ENCODE measurements around the gene BMP6. TPM values are rescaled to one million over a fixed set of nuclear protein-coding genes. Genes with fewer than 3 reads are reported as not detected.
A peak's percentile ranks its signal among the peaks of the same experiment; 100 is the strongest.

BMP6 gene
- 10.0 TPM for total RNA-seq
- 5.0 TPM for polyA plus RNA-seq (ENCODE audit: insufficient read depth, low read depth, low replicate concordance)
- long read RNA-seq, donor 1, result 0 reads
- long read RNA-seq, donor 2, result 0 reads
- long read RNA-seq, donor 3, result 0 reads
- long read RNA-seq, donor 4, partial matches to known transcripts, result 0 of 1 reads
- long read RNA-seq, donor 4, other reads (novel, unspliced or antisense), result 0 of 1 reads
- long read RNA-seq, donor 5, result 0 reads
- long read RNA-seq, donor 6, result 0 reads
- long read RNA-seq, donor 7, transcript BMP6-201 (7 exons, 2,780 nt), result major isoform, 19 of 24 reads
- long read RNA-seq, donor 7, partial matches to known transcripts, result 0 of 24 reads
- long read RNA-seq, donor 7, other reads (novel, unspliced or antisense), result 5 of 24 reads
- long read RNA-seq, donor 8, result 0 reads
- long read RNA-seq, donor 9, partial matches to known transcripts, result 0 of 1 reads
- long read RNA-seq, donor 9, other reads (novel, unspliced or antisense), result 0 of 1 reads
- long read RNA-seq, donor 10, partial matches to known transcripts, result 55 of 56 reads
- long read RNA-seq, donor 10, other reads (novel, unspliced or antisense), result 0 of 56 reads

GRCh38 chr6:7725849-7726415, at the start of gene BMP6:
Gene BMP6 (plus strand): TSS chr6:7726099. CDS start chr6:7726956, 857 bp downstream.
- no peaks in the 10 kb centered on the region for H3K36me3 ChIP-seq (ENCODE audit: control insufficient read depth in 2 of 3, insufficient read depth in 3 of 3, low read length in 3 of 3)
- H3K9me3 ChIP-seq (ENCODE audit: control insufficient read depth in 2 of 3, insufficient read depth in 1 of 3, low read length in 3 of 3), result no peaks in the 10 kb centered on the region
- H3K27me3 ChIP-seq (ENCODE audit: control insufficient read depth, insufficient read depth, low read length), result peaks cover 19% of the 10 kb centered on the region
- H3K9ac ChIP-seq (ENCODE audit: low read length in 3 of 3), result peak within 1 kb of the TSS in 1 of 3 donors; percentile 19
- intact Hi-C loops (cut with DNase I), result no loop called here
- H3K4me3 ChIP-seq (ENCODE audit: low read length in 3 of 3), result peak within 1 kb of the TSS; percentile 37 to 67 (median 44)
- H3K27ac ChIP-seq (ENCODE audit: low read depth in 2 of 2, low read length in 2 of 2), result no peak within 1 kb of the TSS
- H3K4me1 ChIP-seq (ENCODE audit: control insufficient read depth in 2 of 3, insufficient read depth in 2 of 3, low read depth in 1 of 3, low read length in 3 of 3), result peaks cover 0 to 6% (median 5%) of the 10 kb centered on the region in 3 donors
- TF ChIP-seq CTCF (IDR thresholded peaks at IDR 0.05; ENCODE audit: borderline replicate concordance, extremely low read depth, insufficient read depth), result no peak
- FAIRE-seq, result peak; percentile 6
- peak; percentile 91 to 96 (median 95) for DNase-seq

GRCh38 chr6:7677229-7677628, 48.7 kb upstream of the BMP6 start:
- H3K36me3 ChIP-seq (ENCODE audit: control insufficient read depth in 2 of 3, insufficient read depth in 3 of 3, low read length in 3 of 3), result no peaks in the 10 kb centered on the region
- no peak overlapping the region for H3K4me3 ChIP-seq (ENCODE audit: low read length in 3 of 3)
- DNase-seq (no peak), FAIRE-seq (no peak)
- H3K27ac ChIP-seq (ENCODE audit: low read depth in 2 of 2, low read length in 2 of 2), result no peak overlapping the region
- no peaks in the 10 kb centered on the region for H3K9me3 ChIP-seq (ENCODE audit: control insufficient read depth in 2 of 3, insufficient read depth in 1 of 3, low read length in 3 of 3)
- no peaks in the 10 kb centered on the region for H3K4me1 ChIP-seq (ENCODE audit: control insufficient read depth in 2 of 3, insufficient read depth in 2 of 3, low read depth in 1 of 3, low read length in 3 of 3)
- H3K9ac ChIP-seq (ENCODE audit: low read length in 3 of 3), result no peak overlapping the region
- intact Hi-C loops (cut with DNase I), result no loop called here
- no peak for TF ChIP-seq CTCF (IDR thresholded peaks at IDR 0.05; ENCODE audit: borderline replicate concordance, extremely low read depth, insufficient read depth)
- no peaks in the 10 kb centered on the region for H3K27me3 ChIP-seq (ENCODE audit: control insufficient read depth, insufficient read depth, low read length)

- H3K27me3 ChIP-seq (ENCODE audit: control insufficient read depth, insufficient read depth, low read length), result no peaks in the 10 kb centered on the region
- FAIRE-seq (no peak), DNase-seq (no peak)
- H3K36me3 ChIP-seq (ENCODE audit: control insufficient read depth in 2 of 3, insufficient read depth in 3 of 3, low read length in 3 of 3), result no peaks in the 10 kb centered on the region
- H3K4me3 ChIP-seq (ENCODE audit: low read length in 3 of 3), result no peak overlapping the region
- TF ChIP-seq CTCF (IDR thresholded peaks at IDR 0.05; ENCODE audit: borderline replicate concordance, extremely low read depth, insufficient read depth), result no peak
- H3K9me3 ChIP-seq (ENCODE audit: control insufficient read depth in 2 of 3, insufficient read depth in 1 of 3, low read length in 3 of 3), result no peaks in the 10 kb centered on the region
- H3K4me1 ChIP-seq (ENCODE audit: control insufficient read depth in 2 of 3, insufficient read depth in 2 of 3, low read depth in 1 of 3, low read length in 3 of 3), result no peaks in the 10 kb centered on the region
- H3K27ac ChIP-seq (ENCODE audit: low read depth in 2 of 2, low read length in 2 of 2), result no peak overlapping the region
- no peak overlapping the region for H3K9ac ChIP-seq (ENCODE audit: low read length in 3 of 3)
- intact Hi-C loops (cut with DNase I), result no loop called here
These were observed 45.4 kb upstream of the BMP6 start for GRCh38 chr6:7680393-7681075.
